Measurements from ENCODE around the gene NEUROG1.
A peak's percentile ranks its signal among the peaks of the same experiment; 100 is the strongest.

Gene NEUROG1

DNA sequence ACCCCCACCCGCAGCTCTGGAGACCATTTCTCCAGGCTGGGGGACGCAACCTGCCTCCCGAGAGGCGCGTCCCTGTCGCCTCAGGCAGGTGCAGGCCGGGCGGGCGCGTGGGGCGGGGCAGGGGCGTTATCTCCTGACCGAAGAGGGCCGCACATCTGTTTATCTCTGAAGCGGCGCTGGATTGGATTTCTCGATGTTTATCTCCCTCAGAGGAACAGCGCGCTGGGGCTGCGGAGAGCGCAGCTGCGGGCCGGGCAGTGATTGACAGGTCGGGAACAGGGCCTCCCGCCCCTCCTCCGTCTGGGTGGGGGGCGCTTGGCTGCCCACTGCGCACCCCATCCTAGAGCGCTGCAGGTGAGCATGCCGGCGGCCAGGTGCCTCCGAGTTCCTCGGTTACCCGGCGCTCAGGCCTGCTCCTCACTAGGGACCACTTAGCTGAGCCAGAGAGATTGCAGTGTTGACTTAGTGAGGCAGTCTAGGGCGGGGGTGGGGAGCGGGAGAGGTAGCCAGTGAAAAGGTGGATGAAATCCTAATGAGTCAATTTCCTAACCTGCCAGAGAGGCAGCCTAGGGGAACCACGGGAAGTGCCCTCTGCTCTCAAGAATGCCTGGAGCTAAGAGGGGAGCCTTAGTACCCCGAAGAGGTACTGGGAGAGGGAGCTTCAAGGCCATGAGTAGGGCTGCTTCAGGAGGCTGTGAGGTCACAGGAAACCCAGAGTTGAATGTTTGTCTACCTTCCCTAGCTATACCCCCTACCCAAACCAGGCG is 44.0 kb downstream of the NEUROG1 start:
- DNase-seq = peak; percentile 60

DNA sequence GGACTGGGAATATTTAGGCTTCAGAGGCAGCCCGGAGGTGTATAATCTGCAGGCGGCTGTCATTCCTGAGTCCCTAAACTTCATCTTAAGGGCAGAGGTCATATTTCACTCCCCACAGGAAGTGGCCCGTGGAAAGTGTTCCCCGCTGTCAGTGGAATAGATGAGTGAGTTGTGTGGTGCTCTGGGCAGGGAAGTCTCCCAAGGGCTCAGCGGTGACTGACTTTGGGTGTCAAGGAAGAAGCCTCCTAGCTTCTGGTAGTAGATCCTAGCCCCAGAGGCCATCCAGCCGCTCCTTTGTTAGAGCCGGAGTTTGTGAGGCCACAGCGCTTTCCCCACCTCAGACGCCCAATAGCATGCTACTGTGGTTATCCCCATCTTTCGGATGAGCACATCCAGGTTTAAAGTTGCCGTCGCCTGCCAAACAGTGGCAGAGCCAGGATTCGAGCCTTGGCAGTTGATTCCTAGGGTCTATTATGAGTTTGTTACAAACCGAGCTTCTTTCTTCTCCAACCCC is 44.7 kb downstream of the NEUROG1 start:
- no peak for DNase-seq

DNA sequence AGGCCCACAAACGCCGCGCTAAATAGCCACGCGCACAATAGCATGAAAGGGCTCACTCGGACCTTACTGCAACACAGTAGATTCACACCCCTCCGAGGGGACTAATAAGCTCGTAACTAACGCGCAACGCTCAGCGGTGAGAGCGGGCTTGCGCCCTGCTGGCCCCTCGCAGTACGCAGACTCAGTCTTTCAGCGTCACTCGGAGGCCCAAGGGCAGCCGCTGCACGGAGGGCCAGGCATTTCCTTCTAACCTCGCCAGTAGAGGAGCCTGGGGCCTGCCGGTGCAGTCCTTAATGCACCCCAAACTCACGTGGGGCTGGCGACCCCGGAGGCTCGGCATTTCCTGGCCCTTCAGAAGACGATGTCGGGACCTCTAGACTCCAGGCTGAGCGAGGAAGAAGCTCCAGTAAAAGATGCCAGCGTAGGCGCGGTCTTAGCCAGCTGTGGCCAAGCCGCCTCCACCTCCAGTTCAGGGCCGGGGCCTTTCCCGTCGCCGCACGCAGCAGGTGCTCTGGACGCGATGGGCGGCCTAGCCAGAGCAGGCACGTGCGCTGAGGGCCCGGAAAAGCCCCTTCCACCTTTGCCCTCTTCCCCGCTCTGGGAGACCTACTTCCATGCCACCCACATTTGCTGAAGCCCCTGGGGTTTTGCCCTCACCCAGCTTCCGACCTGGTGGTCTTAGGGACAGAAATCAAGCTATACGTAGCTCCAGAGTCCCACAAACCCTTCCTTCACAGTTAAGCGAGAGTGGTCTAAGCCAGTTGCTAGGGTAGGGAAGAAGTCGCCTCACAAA is 45.3 kb downstream of the NEUROG1 start:
- DNase-seq = no peak

DNA sequence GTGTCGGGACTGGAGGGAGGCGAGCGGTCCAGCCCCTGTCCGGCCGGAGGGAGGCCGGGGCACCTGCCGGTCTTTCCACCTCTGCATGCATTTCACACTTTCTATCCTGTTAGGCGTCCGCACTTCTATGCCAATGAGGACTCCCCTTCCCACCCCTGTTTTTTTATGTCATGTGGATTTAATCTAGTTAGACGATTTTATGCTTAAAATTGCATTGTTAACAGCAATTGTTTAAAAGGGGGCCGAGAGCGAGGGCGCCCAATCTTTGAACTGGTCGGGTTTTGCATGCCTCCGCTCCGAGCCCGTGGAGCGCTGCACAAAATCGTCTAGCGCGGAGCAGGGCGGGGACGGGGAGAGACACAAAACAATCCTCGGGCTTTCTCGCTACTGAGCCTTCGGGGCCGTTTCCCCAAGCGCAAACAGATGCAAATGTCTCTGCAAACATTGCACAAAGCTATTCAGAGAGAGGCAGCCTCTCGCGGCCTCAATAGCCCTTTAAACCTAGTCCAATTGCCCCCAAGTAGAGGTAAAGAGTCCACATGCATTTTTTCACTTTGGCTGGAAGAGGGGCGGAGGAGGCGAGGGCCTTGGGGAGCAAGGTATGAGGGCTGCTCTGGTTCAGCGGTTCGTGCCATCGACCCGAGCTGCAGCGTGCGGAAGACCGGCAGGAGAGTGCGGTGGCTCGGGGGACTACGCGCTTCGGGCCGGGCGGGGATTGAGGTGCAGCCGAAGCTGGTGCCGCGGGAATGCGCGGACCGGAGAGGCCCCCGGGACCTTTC is 46.1 kb downstream of the NEUROG1 start:
- no peak for DNase-seq

DNA sequence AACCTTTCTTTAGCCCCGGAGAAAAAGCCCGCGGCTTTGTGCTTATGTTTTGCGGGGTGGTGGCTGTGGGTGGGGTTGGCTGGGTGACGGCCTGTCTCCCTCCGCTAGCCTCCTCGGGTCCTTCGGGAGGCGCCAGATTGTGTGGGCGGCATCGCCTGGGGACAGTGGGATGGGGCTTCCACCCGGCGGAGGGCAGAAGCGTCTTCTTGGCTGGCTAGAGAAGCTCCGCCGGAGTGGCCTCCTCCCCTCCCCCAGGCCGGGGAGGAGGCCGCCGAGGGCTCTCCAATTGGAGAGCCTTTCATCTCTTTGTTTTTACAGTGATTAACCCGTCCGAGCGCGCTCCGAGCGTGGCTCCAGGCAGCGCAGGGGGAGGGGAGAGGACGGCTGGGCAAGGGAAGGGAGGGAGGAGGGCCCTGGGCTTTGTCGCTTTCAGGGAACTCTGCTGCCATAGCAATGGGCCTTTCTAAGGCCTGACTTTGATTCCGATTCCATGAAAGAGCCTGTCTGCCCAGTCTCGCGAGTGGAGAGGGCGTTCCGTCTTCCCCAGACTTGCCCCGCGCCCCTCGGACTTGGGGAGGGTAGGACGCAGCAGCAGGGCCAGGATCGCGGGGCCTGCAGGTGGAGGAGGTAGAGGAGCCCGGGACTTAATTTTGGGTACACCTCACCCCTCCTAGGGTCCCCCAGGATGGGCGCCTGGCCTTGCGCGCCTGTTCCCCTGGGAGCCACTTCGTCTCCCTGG is 46.9 kb downstream of the NEUROG1 start:
- peak; percentile 66 for DNase-seq

DNA sequence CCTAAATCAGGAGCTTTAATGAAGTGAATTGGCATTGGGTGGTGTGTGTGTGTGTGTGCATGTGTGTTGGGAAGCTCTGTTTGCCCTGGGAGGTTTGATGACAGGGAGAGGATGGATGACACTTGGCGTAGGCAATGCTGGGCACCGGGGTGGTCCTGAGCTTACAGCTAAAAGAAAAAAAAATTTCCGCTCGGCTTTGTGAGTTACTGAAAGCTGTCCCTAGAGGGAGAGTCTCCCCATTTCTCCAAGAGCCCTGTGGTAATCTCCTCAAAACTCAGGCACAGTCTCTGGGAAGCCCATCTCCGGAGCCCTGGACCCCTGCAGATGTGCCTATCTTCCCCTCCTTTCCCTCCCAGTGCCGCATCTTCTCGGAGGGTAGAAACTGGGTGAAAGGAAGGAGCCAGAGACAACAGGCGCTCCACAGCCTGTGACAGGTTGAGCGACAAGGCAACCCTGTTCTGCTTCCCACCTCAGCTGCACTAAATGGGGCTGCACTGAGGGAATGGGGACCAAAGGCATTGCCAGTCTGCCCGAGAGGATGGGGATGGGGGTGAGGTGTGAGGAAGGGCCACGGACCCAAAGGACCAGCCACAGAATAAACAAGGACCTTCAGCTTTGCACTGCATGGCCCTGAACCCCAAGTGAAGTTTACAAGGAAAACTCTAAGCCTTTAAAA is 47.8 kb downstream of the NEUROG1 start:
- no peak for DNase-seq

DNA sequence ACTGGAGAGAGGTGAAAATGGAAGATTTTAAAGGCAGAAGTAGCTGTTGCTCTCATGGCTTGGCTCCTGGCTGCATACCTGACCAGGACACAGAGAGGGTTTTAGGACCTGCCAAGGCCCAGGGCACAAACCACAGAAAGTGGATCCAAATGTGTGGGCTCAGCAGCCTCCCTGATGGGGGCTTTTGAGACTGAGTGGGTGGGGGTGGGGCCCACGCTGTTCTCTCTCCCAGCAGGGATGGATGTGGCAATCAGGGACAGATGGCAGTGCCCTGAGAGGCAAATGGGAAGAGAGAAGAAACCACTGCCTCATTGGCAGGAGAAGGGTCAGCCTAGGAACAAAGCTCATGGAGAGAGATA is 48.7 kb downstream of the NEUROG1 start:
- peak; percentile 42 for DNase-seq

DNA sequence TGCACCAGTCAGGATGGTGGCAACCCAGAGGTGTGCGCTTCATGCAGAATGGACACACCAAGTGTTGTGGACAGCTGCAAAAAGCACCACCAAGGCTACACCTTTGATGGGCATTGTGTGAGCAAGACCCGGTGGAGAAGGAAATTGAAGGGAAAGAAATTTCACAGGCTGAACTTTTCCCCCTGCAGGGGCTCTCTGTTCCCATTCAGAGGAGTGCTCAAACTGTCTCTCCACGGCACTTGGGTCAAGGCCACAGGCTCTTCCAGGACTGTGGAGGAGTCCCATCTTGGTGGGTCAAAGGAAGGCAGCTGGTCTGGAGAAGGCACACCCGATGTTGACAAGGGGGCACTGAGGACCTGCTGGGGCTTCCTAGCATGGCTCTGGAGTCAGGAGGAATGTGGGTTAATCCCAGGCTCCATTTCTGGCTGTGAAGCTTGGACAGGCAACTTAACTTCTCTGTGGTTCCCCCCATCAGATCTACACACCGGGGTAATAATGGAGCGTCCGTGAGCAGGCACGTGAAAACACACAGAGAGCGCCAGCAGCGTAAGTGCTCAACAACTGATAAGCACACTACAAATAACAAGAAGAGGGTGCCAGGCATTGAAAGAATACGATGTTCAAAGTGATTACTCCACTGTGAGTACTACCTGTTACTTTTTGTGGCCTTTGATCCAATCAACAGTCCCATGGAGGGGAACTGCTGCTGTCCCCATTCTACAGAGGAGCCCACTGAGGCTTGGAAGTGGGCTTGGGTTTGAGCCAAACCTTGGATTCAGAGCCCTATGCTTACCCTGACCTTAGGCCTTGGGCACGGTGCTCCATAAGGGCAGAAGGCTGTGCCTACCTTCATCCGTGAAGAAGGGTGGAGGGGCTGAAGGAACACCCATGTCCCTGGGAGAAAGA is 49.4 kb downstream of the NEUROG1 start:
- DNase-seq = no peak

DNA sequence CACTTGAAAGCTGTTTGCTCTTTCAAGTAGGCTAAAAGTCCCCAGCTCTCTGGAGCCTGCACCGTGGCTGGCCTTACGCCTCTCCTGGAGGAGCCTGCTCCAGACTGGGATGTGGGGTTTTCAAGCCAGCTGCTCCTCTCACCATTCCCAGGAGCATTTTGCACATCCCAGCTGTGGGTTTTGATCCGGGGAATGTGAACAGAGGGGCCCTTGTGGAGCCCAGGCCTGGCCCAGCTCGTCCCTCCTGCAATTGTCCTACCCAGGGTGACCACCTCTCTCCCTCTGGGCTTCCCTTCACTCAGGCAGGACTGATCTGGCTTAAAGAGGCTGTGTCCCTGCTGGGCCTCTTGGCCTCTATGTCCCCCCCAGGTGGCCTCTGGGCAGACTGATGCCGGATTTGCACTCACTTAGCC is 51.1 kb downstream of the NEUROG1 start:
- DNase-seq = no peak

All from DMS 273 treated with DMSO at 0.1 percent for 48 hours (cell line).